ENCODE results near the gene CLN6. TPM values are rescaled to one million over a fixed set of nuclear protein-coding genes. Genes with fewer than 3 reads are reported as not detected.
"Not testable (repeated sequence)": the region's sequence is repeated elsewhere in the genome, so short reads cannot be mapped to it uniquely, and the experiment has no call there.

The CLN6 gene
- total RNA-seq, 1 donor from 2014 or later: 37.5 TPM

- Mint-ChIP-seq H3K9me3 (peaks cover 16% of the 10 kb centered on the region), H3K27ac (no peak overlapping the region), H3K27me3 (no peaks in the 10 kb centered on the region), H3K4me3 (no peak overlapping the region), H3K4me1 (peaks cover 3% of the 10 kb centered on the region), H3K36me3 (ENCODE audit: low read depth) (no peaks in the 10 kb centered on the region)
- DNase-seq (no peak), ATAC-seq (ENCODE audit: low read depth) (no peak)
- TF ChIP-seq CTCF (IDR thresholded peaks at IDR 0.05): no peak
- ChIA-PET POLR2A (interaction anchor here (0.9 kb wide), 1 partner anchor 34 kb away, joined by 5 read pairs; no protein-coding TSS in a partner anchor), CTCF (interaction anchor here (1.8 kb wide), 1 partner anchor 9 kb away, joined by 6 read pairs; no protein-coding TSS in a partner anchor)
- intact Hi-C loops (cut with micrococcal nuclease): no loop called here
Observed at GRCh38 chr15:68244235-68244634, 14.7 kb upstream of the CLN6 start.

GRCh38 chr15:68241088-68241935 is 11.8 kb upstream of the CLN6 start:
- Mint-ChIP-seq H3K27me3 (no peaks in the 10 kb centered on the region), H3K4me3 (no peak overlapping the region), H3K27ac (no peak overlapping the region), H3K9me3 (peaks cover 16% of the 10 kb centered on the region), H3K4me1 (no peaks in the 10 kb centered on the region), H3K36me3 (ENCODE audit: low read depth) (no peaks in the 10 kb centered on the region)
- no peak for DNase-seq
- POLR2A ChIA-PET: no interaction called here
- intact Hi-C loops (cut with micrococcal nuclease): no loop called here
- TF ChIP-seq CTCF (IDR thresholded peaks at IDR 0.05): no peak
- CTCF ChIA-PET: interaction anchor here (0.7 kb wide), 1 partner anchor 11 kb away, joined by 3 read pairs; no protein-coding TSS in a partner anchor
- ATAC-seq (ENCODE audit: low read depth): no peak

- ChIA-PET POLR2A (no interaction called here), CTCF (no interaction called here)
- ATAC-seq (ENCODE audit: low read depth): no peak
- Mint-ChIP-seq H3K9me3 (peaks cover 11% of the 10 kb centered on the region), H3K4me1 (no peaks in the 10 kb centered on the region), H3K27ac (no peak overlapping the region), H3K27me3 (no peaks in the 10 kb centered on the region), H3K4me3 (no peak overlapping the region), H3K36me3 (ENCODE audit: low read depth) (no peaks in the 10 kb centered on the region)
- intact Hi-C loops (cut with micrococcal nuclease): no loop called here
- no peak for TF ChIP-seq CTCF (IDR thresholded peaks at IDR 0.05)
- no peak for DNase-seq
Observed at GRCh38 chr15:68239025-68239424, 9.5 kb upstream of the CLN6 start.

- ATAC-seq (ENCODE audit: low read depth): no peak
- H3K4me3 Mint-ChIP-seq: no peak overlapping the region
Observed at GRCh38 chr15:68235022-68235421, 5.5 kb upstream of the CLN6 start.

GRCh38 chr15:68234520-68234919 is 5.0 kb upstream of the CLN6 start:
- DNase-seq; H3K27ac Mint-ChIP-seq; CTCF ChIA-PET; ATAC-seq (ENCODE audit: low read depth); intact Hi-C loops (cut with micrococcal nuclease); H3K36me3 Mint-ChIP-seq (ENCODE audit: low read depth); H3K9me3 Mint-ChIP-seq; POLR2A ChIA-PET; H3K4me3 Mint-ChIP-seq; H3K27me3 Mint-ChIP-seq: not testable (repeated sequence)
- peaks cover 16% of the 10 kb centered on the region for H3K4me1 Mint-ChIP-seq

More at GRCh38 chr15:68235022-68235421, 5.5 kb upstream of the CLN6 start:
- no peak for TF ChIP-seq CTCF (IDR thresholded peaks at IDR 0.05)
- Mint-ChIP-seq H3K36me3 (ENCODE audit: low read depth) (no peaks in the 10 kb centered on the region), H3K4me1 (peaks cover 12% of the 10 kb centered on the region), H3K27ac (no peak overlapping the region), H3K27me3 (no peaks in the 10 kb centered on the region), H3K9me3 (no peaks in the 10 kb centered on the region)
- POLR2A ChIA-PET: no interaction called here
- DNase-seq: no peak
- intact Hi-C loops (cut with micrococcal nuclease): no loop called here
- CTCF ChIA-PET: no interaction called here

Data from activated B cell treated with CpG ODN at 0.5 μM for 24 hours (primary cell).